HepG2 (cell line): Measurements from ENCODE around the gene KMT2D. TPM values are rescaled to one million over a fixed set of nuclear protein-coding genes. Genes with fewer than 3 reads are reported as not detected.

ENCODE experiments used
- ATAC-seq: fragments of 200-7000 bp; cut with Tn5 transposase; 3 replicates; pipeline ENCODE4 v1.9.1; 2020; ENCODE audit warnings: mild to moderate bottlenecking, moderate library complexity
- BruUV-seq: library from RNA; stranded (reverse); fragments of 400-500 nt; replicated peaks from 2 replicates; lab custom pipeline; 2021; lab: Mats Ljungman, UMichigan
- CTCF ChIA-PET: fragments of 300-600 bp; formaldehyde crosslinking; extraction: SDS; loops from one replicate; lab custom pipeline; 2021; ENCODE audit warnings: low total read pairs, inconsistent platforms, low intra/inter-chr PET ratio; lab: Yijun Ruan, JAX
- POLR2A ChIA-PET: fragments of 350-600 bp; sonication (Branson Sonifier 250); formaldehyde crosslinking; loops from one replicate; lab custom pipeline; 2020; ENCODE audit warnings: antibody characterized with exemption, inconsistent platforms; lab: Yijun Ruan, JAX
- DNase-seq: peaks from one replicate; pipeline ENCODE4 v3.0.0-alpha.2; 2015; ENCODE audit warnings: low spot score
- FAIRE-seq: peaks from 3 replicates; lab custom pipeline; 2011; peaks lifted over from hg19 to GRCh38; lab: Jason Lieb, UNC
- H2AFZ ChIP-seq: one replicate; pipeline ENCODE4 v1.6.1; 2011; ENCODE audit warnings: low read length, inconsistent platforms
- H3K27ac ChIP-seq: fragments of 300-600 bp; 3 replicates; pipeline ENCODE4 v1.8.0; 2011; ENCODE audit warnings: mixed run types, mild to moderate bottlenecking, mixed read lengths, low read length, inconsistent platforms; ENCODE audit not compliant: insufficient read depth; ENCODE audit errors: extremely low read length
- H3K27me3 ChIP-seq, 2 experiments: fragments of 200-600 bp in 1 of 2; 2 replicates in 1 of 2; 3 replicates in 1 of 2; pipeline versions ENCODE4 v1.6.0 to v1.8.0; 2011; ENCODE audit warnings: low read length in 2 of 2, mild to moderate bottlenecking in 2 of 2, moderate library complexity in 2 of 2, inconsistent platforms in 1 of 2; ENCODE audit not compliant: insufficient read depth in 2 of 2, control insufficient read depth in 1 of 2
- H3K36me3 ChIP-seq, 2 experiments: fragments of 200-600 bp in 1 of 2; replicated peaks in 1 of 2; 2 replicates in 1 of 2; 3 replicates in 1 of 2; pipeline versions ENCODE4 v1.5.1 to v1.8.0; 2011; ENCODE audit warnings: low read length in 2 of 2, inconsistent platforms in 1 of 2; ENCODE audit not compliant: insufficient read depth in 2 of 2, control insufficient read depth in 1 of 2
- H3K4me1 ChIP-seq: 2 replicates; pipeline ENCODE4 v1.5.1; 2012; ENCODE audit warnings: low read length, inconsistent platforms; ENCODE audit not compliant: insufficient read depth
- H3K4me2 ChIP-seq: 2 replicates; pipeline ENCODE4 v1.6.0; 2011; ENCODE audit warnings: low read depth, low read length, inconsistent platforms
- H3K4me3 ChIP-seq, 3 experiments: fragments of 200-600 bp in 1 of 3; sonication (generic), shearing (Covaris generic) in 1 of 3; replicated peaks in 1 of 3; 2 replicates each; pipeline ENCODE4 v1.5.1; 2011 to 2016; ENCODE audit warnings: low read length in 3 of 3, inconsistent platforms in 2 of 3, low read depth in 2 of 3, mild to moderate bottlenecking in 2 of 3, control low read depth in 1 of 3, mixed read lengths in 1 of 3; ENCODE audit not compliant: insufficient read depth in 1 of 3
- H3K79me2 ChIP-seq: one replicate; pipeline ENCODE4 v1.6.1; 2011; ENCODE audit warnings: low read length, inconsistent platforms; ENCODE audit not compliant: insufficient read depth
- H3K9ac ChIP-seq: 2 replicates; pipeline ENCODE4 v1.6.0; 2011; ENCODE audit warnings: mild to moderate bottlenecking, low read depth, low read length, inconsistent platforms; ENCODE audit not compliant: insufficient read depth
- H3K9me3 ChIP-seq: 2 replicates; pipeline ENCODE4 v1.5.1; 2012; ENCODE audit warnings: mild to moderate bottlenecking, low read length
- H4K20me1 ChIP-seq: 2 replicates; pipeline ENCODE4 v1.6.0; 2011; ENCODE audit warnings: inconsistent platforms, mild to moderate bottlenecking, low read length, moderate library complexity; ENCODE audit not compliant: insufficient read depth
- ATF4 ChIP-seq, 2 experiments: fragments of 450-650 bp in 1 of 2; sonication (generic) in 1 of 2; formaldehyde crosslinking; IDR thresholded peaks; 2 replicates each; pipeline versions ENCODE4 v1.5.0 to v1.8.0; 2020 to 2022; ENCODE audit warnings: mild to moderate bottlenecking in 1 of 2, missing genetic modification reagents in 1 of 2
- HNRNPK ChIP-seq: fragments of 200-400 bp; formaldehyde crosslinking; IDR thresholded peaks from 2 replicates; pipeline ENCODE4 v1.6.1; 2018; ENCODE audit warnings: low read length, low read depth, moderate library complexity, mild to moderate bottlenecking; ENCODE audit not compliant: poor library complexity, severe bottlenecking
- MED1 ChIP-seq: sonication (generic); formaldehyde crosslinking; IDR thresholded peaks from 2 replicates; pipeline ENCODE4 v1.4.0; 2020; ENCODE audit warnings: missing genetic modification reagents
- POLR2AphosphoS5 ChIP-seq: IDR thresholded peaks from 2 replicates; pipeline ENCODE4 v1.6.1; 2012; ENCODE audit warnings: low read depth, low read length
- TFAP4 ChIP-seq: sonication (generic); IDR thresholded peaks from 2 replicates; pipeline ENCODE4 v1.6.1; 2016; ENCODE audit warnings: low read depth, borderline replicate concordance
- ZBTB10 ChIP-seq: sonication (generic); formaldehyde crosslinking; IDR thresholded peaks from 2 replicates; pipeline ENCODE4 v1.4.0; 2020; ENCODE audit warnings: missing genetic modification reagents, borderline replicate concordance
- ZNF281 ChIP-seq: sonication (generic); formaldehyde crosslinking; IDR thresholded peaks from 2 replicates; pipeline ENCODE4 v1.4.0; 2020; ENCODE audit warnings: missing genetic modification reagents, borderline replicate concordance
- ZNF333 ChIP-seq: sonication (generic); formaldehyde crosslinking; IDR thresholded peaks from 2 replicates; pipeline ENCODE4 v1.4.0; 2020; ENCODE audit warnings: mild to moderate bottlenecking, missing genetic modification reagents, borderline replicate concordance
- ZSCAN20 ChIP-seq: sonication (generic); formaldehyde crosslinking; IDR thresholded peaks from 2 replicates; pipeline ENCODE4 v1.4.0; 2020; ENCODE audit warnings: missing genetic modification reagents, mild to moderate bottlenecking, borderline replicate concordance
- WGBS: methylation state at CpG from one replicate; pipeline ENCODE4 v1.1.6; 2017; ENCODE audit warnings: low lambda C conversion rate; 5-methylcytosine and 5-hydroxymethylcytosine counted together
- in situ Hi-C: cut with HindIII; loops from 2 replicates; pipeline ENCODE4 v1.10.0; 2017; ENCODE audit warnings: low pct_unique_long_range_greater_than_20kb; ENCODE audit not compliant: extremely low pct_ligation_motif_present
- intact Hi-C: fragments of 100-400 bp; cut with micrococcal nuclease; formaldehyde crosslinking; loops from one replicate; pipeline ENCODE4 v1.10.0; 2022; ENCODE audit not compliant: unreplicated experiment
- polyA plus RNA-seq, 8 experiments: library from polyadenylated mRNA; depleted of rRNA in 3 of 8; stranded (reverse) in 7 of 8; unstranded in 1 of 8; fragments of >200 nt; fragmentation: Illumina TruSeq in 4 of 8; extraction: Trizol in 4 of 8; gene quantifications; 2 replicates each; pipeline versions ENCODE4 v1.2.1 to v1.2.3, GENCODE V29; 2011 to 2016; ENCODE audit warnings: low read depth in 4 of 8, missing spikeins in 1 of 8, mixed read lengths in 1 of 8; ENCODE audit not compliant: insufficient read depth in 1 of 8
- total RNA-seq, 5 experiments: library from RNA; depleted of rRNA; stranded (reverse); fragments of >200 nt; fragmentation: Illumina TruSeq; extraction: Trizol; gene quantifications; 2 replicates each; pipeline ENCODE4 v1.2.3, GENCODE V29; 2016; ENCODE audit warnings: low read depth in 1 of 5

Gene KMT2D
- total and polyA plus RNA-seq, 2 of the 13 experiments (the other 11 are each of a cell fraction or from before 2014, with no cell fraction given), result 8.1 to 10.4 TPM

GRCh38 chr12:49060237-49061156, at the start of gene KMT2D (continued):
- peak; percentile 49 for TF ChIP-seq ZBTB10 (CRISPR knock-in tag)
- peak; percentile 52 for TF ChIP-seq POLR2AphosphoS5
- 0 out of 2 replicates have a peak, but pooled peaks have one; percentile 27 for TF ChIP-seq ZSCAN20
- TF ChIP-seq, all 625 proteins: peak for 379

- peaks cover 15% of the 10 kb centered on the region for H3K79me2 ChIP-seq
- no peaks in the 10 kb centered on the region for H3K9me3 ChIP-seq
- ATAC-seq, result peak; percentile 25
- H3K27me3 ChIP-seq, result no peaks in the 10 kb centered on the region; a peak in 1 of 5 replicates
- intact Hi-C loops, result no loop called here
- 8% methylated on average over 12 of the region's 33 CpGs for WGBS
- CTCF ChIA-PET, result interaction anchor here (1.0 to 1.3 kb wide), 2 partner anchors 11 to 22 kb away, joined by 3 read pairs; no protein-coding TSS in a partner anchor
- H3K36me3 ChIP-seq, result peaks cover 2 to 8% of the 10 kb centered on the region in 2 experiments; a peak in 3 of 5 replicates
- in situ Hi-C loops, result no loop called here
- no peak overlapping the region for H2AFZ ChIP-seq
- peak overlapping the region; percentile 72 to 95 (median 87) for H3K4me3 ChIP-seq
- peak overlapping the region; percentile 58 for H3K27ac ChIP-seq
- H3K4me2 ChIP-seq, result peak overlapping the region; percentile 91
- TSS peak; percentile 59 for BruUV-seq
- H4K20me1 ChIP-seq, result 0 out of 2 replicates have a peak, but pooled peaks cover 9% of the 10 kb centered on the region
- peak overlapping the region; percentile 75 for H3K9ac ChIP-seq
- H3K4me1 ChIP-seq, result peaks cover 21% of the 10 kb centered on the region
- POLR2A ChIA-PET, result interaction anchor here (0.8 to 3.8 kb wide), 6 partner anchors 9 to 125 kb away, joined by 3 to 57 read pairs (median 7); partner anchors contain the start of genes RHEBL1 and TUBA1B
- no peak for DNase-seq
- no peak for FAIRE-seq
- TF ChIP-seq ZNF281 (CRISPR knock-in tag), result peak; percentile 41; the same call in 1 of the 2 replicates
- no peak for TF ChIP-seq MED1
- TF ChIP-seq ATF4 (CRISPR knock-in tag; IDR thresholded peaks at IDR 0.05), result no peak
- peak; percentile 86 for TF ChIP-seq TFAP4
- 0 out of 2 replicates have a peak, but pooled peaks have one; percentile 38 for TF ChIP-seq ZNF333 (CRISPR knock-in tag)
- peak; percentile 45 for TF ChIP-seq HNRNPK
Measured at GRCh38 chr12:49109641-49110463, 49.3 kb upstream of the KMT2D start.
